ENCODE data around the gene DNM3. TPM values are rescaled to one million over a fixed set of nuclear protein-coding genes. Genes with fewer than 3 reads are reported as not detected.

DNM3 gene
- total RNA-seq, 1 experiment from 2014 or later, result 0.71 TPM

DNA sequence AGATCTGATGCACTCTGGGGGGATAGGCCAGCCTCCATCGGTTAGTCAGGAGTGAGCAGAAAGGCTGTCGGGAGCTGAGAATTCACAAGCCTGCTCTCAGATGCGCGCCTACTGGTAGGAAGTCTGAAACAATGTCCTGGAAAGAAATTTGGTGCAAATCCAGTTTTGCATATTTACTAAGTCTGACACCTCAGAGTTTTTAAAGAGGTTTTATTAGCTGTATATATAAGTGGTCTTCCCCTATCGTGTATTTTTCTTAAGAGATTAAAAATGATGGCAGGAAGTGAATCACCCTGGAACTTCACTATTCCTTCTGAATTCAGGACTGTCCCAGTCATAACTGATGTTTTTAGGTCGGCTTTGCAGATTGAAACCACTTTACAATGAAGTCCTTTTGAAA is 479.4 kb downstream of the DNM3 start:
- Histone ChIP-seq H3K27me3 (replicated peaks; ENCODE audit: insufficient read depth, low read depth, low read length, poor library complexity) (no peaks in the 10 kb centered on the region), H3K36me3 (ENCODE audit: insufficient read depth, low read length, poor library complexity, severe bottlenecking) (no peaks in the 10 kb centered on the region), H3K27ac (ENCODE audit: low read depth, low read length, poor library complexity, severe bottlenecking) (peak overlapping the region; percentile 65), H3K9me3 (ENCODE audit: low read depth, low read length, poor library complexity, severe bottlenecking) (no peaks in the 10 kb centered on the region), H3K4me3 (ENCODE audit: low read depth, low read length, poor library complexity, severe bottlenecking) (no peak overlapping the region), H3K4me1 (ENCODE audit: insufficient read depth, low read length, poor library complexity, severe bottlenecking) (peaks cover 30% of the 10 kb centered on the region)
- no TSS peak for BruUV-seq (replicated peaks)
- peak; percentile 88 for DNase-seq (ENCODE audit: low spot score)
- TF ChIP-seq, protein P1, sequence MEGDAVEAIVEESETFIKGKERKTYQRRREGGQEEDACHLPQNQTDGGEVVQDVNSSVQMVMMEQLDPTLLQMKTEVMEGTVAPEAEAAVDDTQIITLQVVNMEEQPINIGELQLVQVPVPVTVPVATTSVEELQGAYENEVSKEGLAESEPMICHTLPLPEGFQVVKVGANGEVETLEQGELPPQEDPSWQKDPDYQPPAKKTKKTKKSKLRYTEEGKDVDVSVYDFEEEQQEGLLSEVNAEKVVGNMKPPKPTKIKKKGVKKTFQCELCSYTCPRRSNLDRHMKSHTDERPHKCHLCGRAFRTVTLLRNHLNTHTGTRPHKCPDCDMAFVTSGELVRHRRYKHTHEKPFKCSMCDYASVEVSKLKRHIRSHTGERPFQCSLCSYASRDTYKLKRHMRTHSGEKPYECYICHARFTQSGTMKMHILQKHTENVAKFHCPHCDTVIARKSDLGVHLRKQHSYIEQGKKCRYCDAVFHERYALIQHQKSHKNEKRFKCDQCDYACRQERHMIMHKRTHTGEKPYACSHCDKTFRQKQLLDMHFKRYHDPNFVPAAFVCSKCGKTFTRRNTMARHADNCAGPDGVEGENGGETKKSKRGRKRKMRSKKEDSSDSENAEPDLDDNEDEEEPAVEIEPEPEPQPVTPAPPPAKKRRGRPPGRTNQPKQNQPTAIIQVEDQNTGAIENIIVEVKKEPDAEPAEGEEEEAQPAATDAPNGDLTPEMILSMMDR (conservative IDR thresholded peaks at IDR 0.05; ENCODE audit: low read depth, low read length), result peak; percentile 28; the same call in 1 of the 2 replicates
- no peak for TF ChIP-seq EZH2 (IDR thresholded peaks at IDR 0.05; ENCODE audit: borderline replicate concordance, low read depth, low read length, poor library complexity, severe bottlenecking)
- ChIA-PET POLR2A (ENCODE audit: low non-redundant PET) (no interaction called here), CTCF (no interaction called here)
- intact Hi-C loops (cut with micrococcal nuclease; ENCODE audit: unreplicated experiment), result no loop called here

DNA sequence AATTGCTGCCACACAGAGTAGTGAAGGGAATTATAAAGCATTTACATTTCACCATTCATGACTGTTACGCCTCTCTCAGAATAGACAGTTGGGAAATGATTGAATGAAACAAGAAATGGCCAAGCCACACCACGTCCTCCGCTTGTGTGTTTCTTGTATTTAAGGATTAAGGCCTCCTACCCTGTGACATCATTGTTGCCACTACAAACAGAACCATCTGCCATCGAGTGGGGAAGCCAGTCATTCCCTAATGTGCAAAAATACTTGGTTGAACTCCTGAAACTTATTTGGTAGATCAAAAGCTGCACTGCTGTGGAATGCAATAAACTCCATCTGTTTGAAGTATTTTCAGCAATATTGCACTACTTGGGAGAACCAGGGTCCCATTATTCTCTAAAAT is 480.2 kb downstream of the DNM3 start:
- TF ChIP-seq, protein P1 (conservative IDR thresholded peaks at IDR 0.05; ENCODE audit: low read depth, low read length), result no peak
- TF ChIP-seq EZH2 (IDR thresholded peaks at IDR 0.05; ENCODE audit: borderline replicate concordance, low read depth, low read length, poor library complexity, severe bottlenecking), result no peak
- H3K4me1 ChIP-seq (ENCODE audit: insufficient read depth, low read length, poor library complexity, severe bottlenecking), result peaks cover 30% of the 10 kb centered on the region
- CTCF ChIA-PET, result no interaction called here
- no peaks in the 10 kb centered on the region for H3K36me3 ChIP-seq (ENCODE audit: insufficient read depth, low read length, poor library complexity, severe bottlenecking)
- peak; percentile 63 for DNase-seq (ENCODE audit: low spot score)
- H3K27ac ChIP-seq (ENCODE audit: low read depth, low read length, poor library complexity, severe bottlenecking), result peak overlapping the region; percentile 65
- POLR2A ChIA-PET (ENCODE audit: low non-redundant PET), result interaction anchor here (0.6 kb wide), 1 partner anchor 78 kb away, joined by 4 read pairs; no protein-coding TSS in a partner anchor
- no peaks in the 10 kb centered on the region for H3K9me3 ChIP-seq (ENCODE audit: low read depth, low read length, poor library complexity, severe bottlenecking)
- H3K27me3 ChIP-seq (replicated peaks; ENCODE audit: insufficient read depth, low read depth, low read length, poor library complexity), result no peaks in the 10 kb centered on the region
- H3K4me3 ChIP-seq (ENCODE audit: low read depth, low read length, poor library complexity, severe bottlenecking), result no peak overlapping the region
- BruUV-seq (replicated peaks), result no TSS peak
- intact Hi-C loops (cut with micrococcal nuclease; ENCODE audit: unreplicated experiment), result no loop called here

DNA sequence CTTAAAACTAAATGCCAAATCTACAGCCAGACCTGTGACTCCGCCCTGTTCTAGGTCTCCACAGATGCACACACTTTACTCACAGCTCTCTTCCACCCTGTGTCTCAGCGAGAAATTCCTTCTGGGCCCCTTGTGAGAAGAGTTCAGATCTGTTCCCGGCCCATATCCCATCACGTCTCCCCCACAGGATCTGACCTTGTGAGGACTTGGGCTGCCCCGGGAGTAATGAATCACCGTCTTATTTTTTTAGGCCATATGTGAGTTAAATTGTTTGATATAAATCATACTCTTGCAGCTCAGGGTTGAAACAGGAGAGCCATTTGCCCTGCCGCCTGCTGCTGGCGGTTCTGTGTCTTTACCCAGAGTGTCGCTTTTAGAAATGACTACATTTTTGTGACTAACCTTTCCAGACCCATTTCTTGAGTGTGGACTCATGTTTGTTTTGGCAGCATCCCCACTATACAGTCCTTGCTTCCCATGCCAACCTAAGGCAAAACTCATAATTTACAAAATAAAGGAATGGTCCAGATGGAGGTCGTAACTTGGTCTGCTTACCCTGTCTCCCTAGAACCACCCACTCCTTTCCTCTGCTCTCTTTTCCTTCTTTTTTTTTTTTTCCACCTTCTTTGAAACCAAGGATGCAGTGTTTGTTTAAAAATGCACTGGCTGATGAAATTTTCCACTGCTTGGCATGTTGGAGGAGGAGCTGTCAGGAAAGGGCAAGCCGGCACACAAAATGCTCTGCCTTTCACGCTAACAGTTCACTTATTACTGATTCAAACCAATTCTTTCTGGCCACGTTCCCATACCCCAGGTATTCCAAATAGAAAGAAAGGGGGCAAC is 481.1 kb downstream of the DNM3 start:
- Histone ChIP-seq H3K4me1 (ENCODE audit: insufficient read depth, low read length, poor library complexity, severe bottlenecking) (peaks cover 30% of the 10 kb centered on the region), H3K27me3 (replicated peaks; ENCODE audit: insufficient read depth, low read depth, low read length, poor library complexity) (no peaks in the 10 kb centered on the region), H3K9me3 (ENCODE audit: low read depth, low read length, poor library complexity, severe bottlenecking) (no peaks in the 10 kb centered on the region), H3K36me3 (ENCODE audit: insufficient read depth, low read length, poor library complexity, severe bottlenecking) (no peaks in the 10 kb centered on the region), H3K27ac (ENCODE audit: low read depth, low read length, poor library complexity, severe bottlenecking) (peak overlapping the region; percentile 65), H3K4me3 (ENCODE audit: low read depth, low read length, poor library complexity, severe bottlenecking) (no peak overlapping the region)
- BruUV-seq (replicated peaks), result no TSS peak
- ChIA-PET CTCF (no interaction called here), POLR2A (ENCODE audit: low non-redundant PET) (interaction anchor here (0.6 kb wide), 1 partner anchor 77 kb away, joined by 4 read pairs; no protein-coding TSS in a partner anchor)
- TF ChIP-seq, protein P1 (conservative IDR thresholded peaks at IDR 0.05; ENCODE audit: low read depth, low read length), result no peak
- TF ChIP-seq EZH2 (IDR thresholded peaks at IDR 0.05; ENCODE audit: borderline replicate concordance, low read depth, low read length, poor library complexity, severe bottlenecking), result no peak
- peak; percentile 26 for DNase-seq (ENCODE audit: low spot score)
- intact Hi-C loops (cut with micrococcal nuclease; ENCODE audit: unreplicated experiment), result no loop called here

Measured in A673 (cell line).